Nephron (organoid): ENCODE data around the gene BLOC1S5.

Source experiments
- H3K27ac Mint-ChIP-seq, 3 experiments: 2 replicates each; pipeline ENCODE4 v1.8.0; 2020; ENCODE audit warnings: mixed read lengths in 3 of 3, mild to moderate bottlenecking in 2 of 3, moderate library complexity in 1 of 3
- H3K27me3 Mint-ChIP-seq: 2 replicates; pipeline ENCODE4 v1.8.0; 2021; ENCODE audit warnings: low read depth, mild to moderate bottlenecking, moderate library complexity, mixed read lengths
- H3K36me3 Mint-ChIP-seq: 2 replicates; pipeline ENCODE4 v1.8.0; 2020; ENCODE audit warnings: low read depth, mixed read lengths
- H3K4me1 Mint-ChIP-seq: 2 replicates; pipeline ENCODE4 v1.8.0; 2020; ENCODE audit warnings: mixed read lengths
- H3K4me3 Mint-ChIP-seq, 3 experiments: 2 replicates each; pipeline ENCODE4 v1.8.0; 2020; ENCODE audit warnings: mild to moderate bottlenecking in 3 of 3, mixed read lengths in 3 of 3, moderate library complexity in 2 of 3
- H3K9me3 Mint-ChIP-seq: 2 replicates; pipeline ENCODE4 v1.8.0; 2020; ENCODE audit warnings: mixed read lengths
- TF ChIP-seq, protein P1 (sequence below), 3 experiments: fragments of 200-600 bp; sonication (generic); IDR thresholded peaks; one replicate each; pipeline ENCODE4 v1.5.0; 2021; ENCODE audit warnings: antibody characterized with exemption in 3 of 3; ENCODE audit not compliant: unreplicated experiment in 3 of 3

Gene BLOC1S5

DNA sequence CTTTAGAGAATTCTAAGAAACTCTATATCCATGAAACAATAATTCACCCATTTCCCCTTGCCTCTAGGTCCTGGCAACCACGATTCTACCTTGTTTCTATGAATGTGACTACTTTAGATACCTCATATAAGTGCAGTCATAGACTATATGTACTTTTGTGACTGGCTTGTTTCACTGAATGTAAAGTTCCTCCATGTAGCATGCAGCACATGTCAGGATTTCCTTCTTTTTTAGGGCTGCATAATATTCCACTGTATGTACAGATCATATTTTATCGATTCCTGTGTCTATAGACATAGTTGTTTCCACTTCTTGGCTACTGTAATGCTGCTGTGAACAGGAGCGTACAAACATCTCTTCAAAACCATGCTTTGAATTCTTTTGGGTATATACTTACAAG is 26.5 kb upstream of the BLOC1S5 start:
- no peaks in the 10 kb centered on the region for H3K4me1 Mint-ChIP-seq
- TF ChIP-seq, protein P1, sequence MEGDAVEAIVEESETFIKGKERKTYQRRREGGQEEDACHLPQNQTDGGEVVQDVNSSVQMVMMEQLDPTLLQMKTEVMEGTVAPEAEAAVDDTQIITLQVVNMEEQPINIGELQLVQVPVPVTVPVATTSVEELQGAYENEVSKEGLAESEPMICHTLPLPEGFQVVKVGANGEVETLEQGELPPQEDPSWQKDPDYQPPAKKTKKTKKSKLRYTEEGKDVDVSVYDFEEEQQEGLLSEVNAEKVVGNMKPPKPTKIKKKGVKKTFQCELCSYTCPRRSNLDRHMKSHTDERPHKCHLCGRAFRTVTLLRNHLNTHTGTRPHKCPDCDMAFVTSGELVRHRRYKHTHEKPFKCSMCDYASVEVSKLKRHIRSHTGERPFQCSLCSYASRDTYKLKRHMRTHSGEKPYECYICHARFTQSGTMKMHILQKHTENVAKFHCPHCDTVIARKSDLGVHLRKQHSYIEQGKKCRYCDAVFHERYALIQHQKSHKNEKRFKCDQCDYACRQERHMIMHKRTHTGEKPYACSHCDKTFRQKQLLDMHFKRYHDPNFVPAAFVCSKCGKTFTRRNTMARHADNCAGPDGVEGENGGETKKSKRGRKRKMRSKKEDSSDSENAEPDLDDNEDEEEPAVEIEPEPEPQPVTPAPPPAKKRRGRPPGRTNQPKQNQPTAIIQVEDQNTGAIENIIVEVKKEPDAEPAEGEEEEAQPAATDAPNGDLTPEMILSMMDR (IDR thresholded peaks at IDR 0.05; ENCODE audit: unreplicated experiment in 3 of 3), result no peak

DNA sequence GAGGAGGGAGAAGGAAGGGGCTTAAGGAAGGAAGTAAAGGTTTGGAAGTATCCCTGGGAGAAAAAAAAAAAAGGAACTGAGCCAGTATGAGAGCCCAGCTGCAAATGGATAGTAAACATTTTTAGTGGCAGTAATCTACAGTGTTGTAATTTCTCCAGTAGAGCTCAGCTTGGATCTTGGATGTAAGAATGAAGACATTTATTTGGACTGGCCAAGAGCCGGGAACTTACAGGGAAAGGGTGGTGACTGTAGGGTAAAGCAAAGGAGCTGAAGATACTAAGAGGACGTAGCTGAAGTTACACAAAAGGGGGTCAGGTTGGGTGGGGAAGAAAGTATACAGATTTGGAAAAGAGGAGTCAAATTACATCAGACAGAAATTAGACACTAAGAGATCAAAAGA is 24.7 kb upstream of the BLOC1S5 start:
- H3K27ac Mint-ChIP-seq, result no peak overlapping the region
- TF ChIP-seq, protein P1 (IDR thresholded peaks at IDR 0.05; ENCODE audit: unreplicated experiment in 3 of 3), result no peak
- H3K4me1 Mint-ChIP-seq, result peaks cover under 1% of the 10 kb centered on the region
- no peaks in the 10 kb centered on the region for H3K27me3 Mint-ChIP-seq
- no peak overlapping the region for H3K4me3 Mint-ChIP-seq
- H3K9me3 Mint-ChIP-seq, result peaks cover 16% of the 10 kb centered on the region
- H3K36me3 Mint-ChIP-seq, result peaks cover 65% of the 10 kb centered on the region

More for the DNA sequence above, 26.5 kb upstream of the BLOC1S5 start:
- no peaks in the 10 kb centered on the region for H3K27me3 Mint-ChIP-seq
- peaks cover 79% of the 10 kb centered on the region for H3K36me3 Mint-ChIP-seq
- H3K4me3 Mint-ChIP-seq, result no peak overlapping the region
- no peak overlapping the region for H3K27ac Mint-ChIP-seq
- H3K9me3 Mint-ChIP-seq, result peaks cover 16% of the 10 kb centered on the region

DNA sequence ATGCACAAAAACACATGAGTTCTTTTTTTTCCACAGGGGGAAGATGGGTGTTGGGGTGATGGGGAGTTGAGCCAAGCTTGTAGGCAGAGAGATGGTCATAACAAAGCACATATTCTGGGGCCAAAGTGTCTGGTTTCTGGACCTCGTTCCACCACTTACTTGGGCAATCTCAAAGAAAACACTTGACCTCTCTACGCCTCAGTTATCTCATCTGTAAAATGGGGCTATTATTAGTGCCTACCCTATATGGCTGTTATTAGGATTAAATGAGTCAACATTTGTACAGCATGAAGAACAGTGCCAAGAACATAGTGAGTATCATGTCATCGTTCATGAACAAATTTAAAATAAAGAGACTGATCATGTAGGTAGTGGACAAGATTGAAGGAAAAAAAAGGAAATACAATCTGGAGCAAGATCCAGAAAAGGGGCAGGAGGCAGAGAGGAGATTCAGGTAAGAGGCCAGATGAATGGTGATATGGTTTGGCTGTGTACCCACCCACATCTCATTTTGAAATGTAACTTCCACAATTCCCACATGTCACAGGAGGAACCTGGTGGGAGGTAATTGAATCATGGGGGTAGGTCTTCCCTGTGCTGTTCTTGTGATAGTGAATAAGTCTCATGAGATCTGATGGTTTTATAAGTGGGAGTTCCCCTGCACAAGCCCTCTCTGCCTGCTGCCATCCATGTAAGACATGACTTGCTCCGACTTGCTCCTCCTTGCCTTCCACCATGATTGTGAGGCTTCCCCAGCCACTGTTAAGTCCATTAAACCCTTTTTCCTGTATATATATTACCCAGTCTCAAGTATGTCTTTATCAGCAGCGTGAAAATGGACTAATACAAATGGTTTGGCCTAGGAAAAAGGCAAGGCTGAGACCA is 23.9 kb upstream of the BLOC1S5 start:
- Mint-ChIP-seq H3K27me3 (no peaks in the 10 kb centered on the region), H3K4me3 (no peak overlapping the region), H3K9me3 (peaks cover 16% of the 10 kb centered on the region), H3K27ac (no peak overlapping the region), H3K4me1 (peaks cover 7% of the 10 kb centered on the region), H3K36me3 (peaks cover 66% of the 10 kb centered on the region)
- TF ChIP-seq, protein P1 (IDR thresholded peaks at IDR 0.05; ENCODE audit: unreplicated experiment in 3 of 3), result no peak

DNA sequence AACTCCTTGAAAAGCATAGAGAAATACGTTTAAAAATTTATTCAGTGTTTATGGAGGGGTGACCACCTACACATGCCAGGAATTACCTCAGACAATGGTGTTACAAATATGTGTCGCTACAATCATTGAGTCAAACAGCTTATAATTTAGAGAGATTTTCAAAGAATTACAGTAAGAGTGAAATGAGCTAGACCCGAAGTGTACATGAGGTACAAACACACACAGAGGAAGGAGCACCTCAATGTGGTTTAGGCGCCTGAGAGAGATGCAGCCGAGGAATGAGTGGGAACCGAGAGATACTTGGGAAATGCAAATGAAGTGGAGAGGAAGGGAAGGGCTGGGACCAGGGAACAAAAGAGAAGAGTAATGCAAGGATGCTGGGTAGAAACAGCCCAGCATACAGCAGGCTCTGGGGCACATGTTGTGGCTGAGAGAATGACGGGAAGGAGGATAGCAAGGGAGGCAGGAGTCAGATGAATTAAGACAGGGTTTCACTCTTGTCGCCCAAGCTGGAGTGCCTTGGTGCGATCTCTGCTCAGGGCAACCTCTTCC is 22.6 kb upstream of the BLOC1S5 start:
- H3K27me3 Mint-ChIP-seq, result no peaks in the 10 kb centered on the region
- TF ChIP-seq, protein P1 (IDR thresholded peaks at IDR 0.05; ENCODE audit: unreplicated experiment in 3 of 3), result no peak
- peaks cover 16% of the 10 kb centered on the region for H3K9me3 Mint-ChIP-seq
- peaks cover 13% of the 10 kb centered on the region for H3K4me1 Mint-ChIP-seq
- H3K4me3 Mint-ChIP-seq, result no peak overlapping the region
- peaks cover 63% of the 10 kb centered on the region for H3K36me3 Mint-ChIP-seq
- H3K27ac Mint-ChIP-seq, result peak overlapping the region in 1 of 3 experiments; percentile 12

DNA sequence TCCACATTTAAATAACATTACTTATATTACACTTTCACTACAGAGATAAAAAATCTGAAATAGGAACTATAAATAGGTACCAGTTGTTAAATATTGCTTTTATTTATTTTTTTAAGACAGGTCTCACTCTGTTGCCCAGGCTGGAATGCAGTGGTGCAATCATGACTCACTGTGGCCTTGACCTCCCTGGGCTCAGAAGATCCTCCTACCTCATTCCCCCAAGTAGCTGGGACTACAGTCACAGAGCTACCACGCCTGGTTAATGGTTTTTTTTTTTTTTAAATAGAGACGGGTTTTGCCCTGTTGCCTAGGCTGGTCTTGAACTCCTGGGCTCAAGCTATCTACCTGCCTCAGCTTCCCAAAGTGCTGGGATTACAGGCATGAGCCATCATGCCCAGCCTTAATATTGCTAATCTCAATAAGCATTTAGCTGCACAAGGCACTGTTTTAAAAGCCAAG is 20.9 kb upstream of the BLOC1S5 start:
- Mint-ChIP-seq H3K9me3 (peaks cover 11% of the 10 kb centered on the region), H3K36me3 (peaks cover 47% of the 10 kb centered on the region), H3K27me3 (no peaks in the 10 kb centered on the region), H3K4me1 (peaks cover 17% of the 10 kb centered on the region), H3K4me3 (no peak overlapping the region), H3K27ac (peak overlapping the region in 1 of 3 experiments; percentile 40)
- TF ChIP-seq, protein P1 (IDR thresholded peaks at IDR 0.05; ENCODE audit: unreplicated experiment in 3 of 3), result no peak
